Activated CD4-positive, alpha-beta T cell treated with anti-CD3 and anti-CD28 coated beads, Interleukin-2, amount 10 ng/mL, durations not matched to agents 7 days and 5 days (primary cell): ENCODE measurements around the gene FOXN4. TPM values are rescaled to one million over a fixed set of nuclear protein-coding genes. Genes with fewer than 3 reads are reported as not detected.

ENCODE experiments used
- CTCF ChIA-PET: fragments of 350-600 bp; sonication (Branson Sonifier 250); formaldehyde crosslinking; loops from one replicate; lab custom pipeline; 2021; ENCODE audit warnings: antibody characterized with exemption; lab: Charles Lee
- POLR2A ChIA-PET: fragments of 350-600 bp; sonication (Branson Sonifier 250); formaldehyde crosslinking; loops from one replicate; lab custom pipeline; 2021; ENCODE audit warnings: antibody characterized with exemption; lab: Charles Lee
- DNase-seq: peaks from one replicate; pipeline ENCODE4 v3.0.0-alpha.2; 2020
- H3K27ac Mint-ChIP-seq: one replicate; pipeline ENCODE4 v1.8.0; 2021; ENCODE audit warnings: mild to moderate bottlenecking, moderate library complexity, mixed read lengths
- H3K27me3 Mint-ChIP-seq: one replicate; pipeline ENCODE4 v1.8.0; 2021; ENCODE audit warnings: mixed read lengths
- H3K36me3 Mint-ChIP-seq: one replicate; pipeline ENCODE4 v1.8.0; 2021; ENCODE audit warnings: low read depth, mixed read lengths
- H3K4me1 Mint-ChIP-seq: one replicate; pipeline ENCODE4 v1.8.0; 2021; ENCODE audit warnings: mixed read lengths
- H3K4me3 Mint-ChIP-seq: one replicate; pipeline ENCODE4 v1.8.0; 2021; ENCODE audit warnings: mild to moderate bottlenecking, moderate library complexity, mixed read lengths
- H3K9me3 Mint-ChIP-seq: one replicate; pipeline ENCODE4 v1.8.0; 2021; ENCODE audit warnings: mixed read lengths
- total RNA-seq, 2 experiments: library from RNA; stranded (reverse); gene quantifications; one replicate each; pipeline ENCODE4 v1.2.3, GENCODE V29; 2021

Gene FOXN4, protein sequence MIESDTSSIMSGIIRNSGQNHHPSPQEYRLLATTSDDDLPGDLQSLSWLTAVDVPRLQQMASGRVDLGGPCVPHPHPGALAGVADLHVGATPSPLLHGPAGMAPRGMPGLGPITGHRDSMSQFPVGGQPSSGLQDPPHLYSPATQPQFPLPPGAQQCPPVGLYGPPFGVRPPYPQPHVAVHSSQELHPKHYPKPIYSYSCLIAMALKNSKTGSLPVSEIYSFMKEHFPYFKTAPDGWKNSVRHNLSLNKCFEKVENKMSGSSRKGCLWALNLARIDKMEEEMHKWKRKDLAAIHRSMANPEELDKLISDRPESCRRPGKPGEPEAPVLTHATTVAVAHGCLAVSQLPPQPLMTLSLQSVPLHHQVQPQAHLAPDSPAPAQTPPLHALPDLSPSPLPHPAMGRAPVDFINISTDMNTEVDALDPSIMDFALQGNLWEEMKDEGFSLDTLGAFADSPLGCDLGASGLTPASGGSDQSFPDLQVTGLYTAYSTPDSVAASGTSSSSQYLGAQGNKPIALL
- total RNA-seq = not detected

DNA sequence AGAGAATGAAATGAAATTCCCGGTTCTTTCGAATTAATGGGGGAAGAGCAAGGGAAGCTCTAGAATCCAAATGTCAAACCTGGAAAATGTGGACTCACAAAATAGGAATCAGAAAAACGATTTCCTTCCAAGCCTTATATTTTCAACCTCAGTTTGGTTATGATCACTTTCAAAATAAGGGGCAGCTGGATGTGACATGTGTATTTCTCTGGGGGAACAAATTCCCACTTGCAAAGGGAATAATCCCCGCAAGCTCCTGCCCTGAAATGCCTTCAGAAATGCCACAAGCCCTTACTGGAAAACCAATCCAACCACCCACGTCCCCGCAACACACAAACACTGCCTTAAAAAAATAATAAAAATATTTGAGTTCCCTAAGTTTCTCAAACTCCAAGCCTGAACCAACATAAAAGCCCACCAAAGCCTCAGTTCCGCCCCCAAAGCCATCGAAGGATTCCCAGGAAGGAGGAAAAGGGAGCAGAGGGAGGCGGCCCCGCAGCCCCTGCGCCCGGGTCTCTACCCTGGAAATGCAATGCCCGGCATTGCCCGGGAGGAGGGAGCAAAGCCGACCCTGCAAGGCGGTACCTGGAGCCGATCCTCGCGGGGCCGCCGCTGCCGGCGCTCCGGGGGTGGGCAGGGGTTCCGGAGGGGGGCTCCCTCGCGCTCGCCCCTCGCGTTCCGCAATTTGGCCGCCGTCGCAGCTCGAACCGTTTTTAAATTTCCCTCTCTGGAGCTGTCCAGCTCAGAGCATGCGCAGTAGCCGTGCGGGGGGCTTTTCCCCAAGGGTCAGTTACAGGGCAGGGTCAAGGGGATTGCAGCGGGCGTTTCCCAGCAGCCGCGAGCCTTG is at the start of gene FOXN4:
Gene FOXN4, minus strand, starts transcription at position 751 of the 847 bp plus-strand sequence. CDS start 963 bp downstream, outside the sequence.
- Mint-ChIP-seq H3K27me3 (peaks cover 73% of the 10 kb centered on the region), H3K36me3 (no peaks in the 10 kb centered on the region), H3K9me3 (no peaks in the 10 kb centered on the region), H3K4me3 (peak within 1 kb of the TSS; percentile 65), H3K4me1 (peaks cover 10% of the 10 kb centered on the region), H3K27ac (no peak within 1 kb of the TSS)
- ChIA-PET CTCF (no interaction called here), POLR2A (no interaction called here)
- no peak for DNase-seq

GRCh38 chr12:109358154-109358869 is 49.2 kb upstream of the FOXN4 start:
- ChIA-PET POLR2A (no interaction called here), CTCF (no interaction called here)
- Mint-ChIP-seq H3K4me1 (peaks cover 8% of the 10 kb centered on the region), H3K9me3 (no peaks in the 10 kb centered on the region), H3K27me3 (peaks cover 19% of the 10 kb centered on the region), H3K4me3 (peak overlapping the region; percentile 19), H3K36me3 (no peaks in the 10 kb centered on the region), H3K27ac (no peak overlapping the region)
- DNase-seq = peak; percentile 9

- peaks cover 8% of the 10 kb centered on the region for H3K4me1 Mint-ChIP-seq
- peaks cover 18% of the 10 kb centered on the region for H3K27me3 Mint-ChIP-seq
These were observed 47.9 kb upstream of the FOXN4 start for GRCh38 chr12:109357032-109357431.

DNA sequence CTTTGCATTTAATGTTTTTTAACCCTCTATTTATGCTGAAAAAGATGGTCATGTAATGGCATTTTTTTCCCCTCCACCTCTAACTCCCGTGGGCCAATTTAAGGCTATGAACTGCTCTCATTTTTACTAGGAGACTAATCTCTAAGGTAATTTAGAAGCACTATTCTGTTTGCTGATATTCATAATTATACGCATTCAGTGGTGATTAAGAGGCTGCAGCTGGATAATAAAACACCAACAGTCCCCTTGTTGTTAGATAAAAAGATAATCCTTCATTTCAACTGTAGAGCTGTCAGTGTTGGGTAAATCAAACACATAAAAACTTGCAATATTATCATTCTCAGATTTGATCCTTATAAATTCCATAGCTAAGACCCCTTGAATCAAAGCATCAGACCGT is 47.5 kb upstream of the FOXN4 start:
- no peaks in the 10 kb centered on the region for H3K9me3 Mint-ChIP-seq
- H3K27me3 Mint-ChIP-seq = peaks cover 18% of the 10 kb centered on the region
- no peak for DNase-seq
- no peak overlapping the region for H3K27ac Mint-ChIP-seq
- H3K36me3 Mint-ChIP-seq = no peaks in the 10 kb centered on the region
- H3K4me1 Mint-ChIP-seq = peaks cover 8% of the 10 kb centered on the region
- no peak overlapping the region for H3K4me3 Mint-ChIP-seq
- ChIA-PET CTCF (no interaction called here), POLR2A (no interaction called here)

More at GRCh38 chr12:109357032-109357431, 47.9 kb upstream of the FOXN4 start:
- ChIA-PET POLR2A (no interaction called here), CTCF (no interaction called here)
- Mint-ChIP-seq H3K36me3 (no peaks in the 10 kb centered on the region), H3K4me3 (no peak overlapping the region), H3K9me3 (no peaks in the 10 kb centered on the region), H3K27ac (no peak overlapping the region)
- no peak for DNase-seq

DNA sequence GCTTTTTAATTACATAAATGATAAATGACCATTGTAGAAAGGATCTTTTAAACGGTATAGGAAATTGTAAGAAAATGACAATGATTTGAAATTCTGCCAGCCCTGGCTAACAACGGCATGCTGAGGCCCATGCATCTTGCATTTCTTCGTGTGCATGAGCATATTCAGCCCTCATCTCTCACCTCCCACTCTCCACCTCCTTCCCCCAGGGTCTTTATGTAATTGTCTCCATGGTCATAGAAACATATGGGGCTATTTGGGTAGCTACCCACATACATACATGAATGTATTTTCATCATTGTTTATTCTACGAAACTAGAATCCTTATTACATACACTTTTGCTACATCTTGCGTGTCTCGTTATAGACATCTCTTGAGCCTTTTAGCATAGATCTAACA is 43.1 kb upstream of the FOXN4 start:
- Mint-ChIP-seq H3K27me3 (peaks cover 15% of the 10 kb centered on the region), H3K9me3 (no peaks in the 10 kb centered on the region), H3K27ac (no peak overlapping the region), H3K4me3 (no peak overlapping the region), H3K4me1 (no peaks in the 10 kb centered on the region), H3K36me3 (no peaks in the 10 kb centered on the region)
- ChIA-PET CTCF (no interaction called here), POLR2A (no interaction called here)
- DNase-seq = no peak

- no peak within 1 kb of the TSS for H3K4me3 Mint-ChIP-seq
- ChIA-PET POLR2A (no interaction called here), CTCF (interaction anchor here (0.6 kb wide), 1 partner anchor 313 kb away, joined by 3 read pairs; no protein-coding TSS in a partner anchor)
- no peaks in the 10 kb centered on the region for H3K4me1 Mint-ChIP-seq
- peaks cover 23% of the 10 kb centered on the region for H3K27me3 Mint-ChIP-seq
- H3K27ac Mint-ChIP-seq = no peak within 1 kb of the TSS
- no peak for DNase-seq
- no peaks in the 10 kb centered on the region for H3K9me3 Mint-ChIP-seq
- no peaks in the 10 kb centered on the region for H3K36me3 Mint-ChIP-seq
These were observed 38.5 kb upstream of the FOXN4 start, which contains the start of gene MYO1H for GRCh38 chr12:109347589-109347988. Gene MYO1H (plus strand): TSS chr12:109347900. CDS start chr12:109347961, 61 bp downstream.

DNA sequence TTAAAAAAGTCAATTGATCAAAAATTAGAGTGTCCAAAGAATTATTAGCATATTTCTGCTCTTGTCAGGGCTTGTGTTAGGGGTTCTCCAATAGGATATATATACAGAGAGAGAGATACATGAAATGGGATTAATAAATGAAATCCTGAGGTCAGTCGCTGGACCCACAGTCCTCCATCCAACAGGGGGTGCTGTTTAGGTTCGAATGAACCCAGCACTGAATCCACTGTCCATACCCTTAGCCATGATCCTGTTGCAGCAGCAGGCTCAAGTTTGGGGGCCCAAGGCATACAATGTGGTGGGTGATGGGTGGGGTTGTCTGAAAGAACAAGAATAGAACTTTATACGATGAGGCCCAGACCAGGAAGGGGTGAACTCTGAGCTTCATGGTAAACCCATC is 37.8 kb upstream of the FOXN4 start:
- H3K36me3 Mint-ChIP-seq = no peaks in the 10 kb centered on the region
- no peak for DNase-seq
- no peaks in the 10 kb centered on the region for H3K9me3 Mint-ChIP-seq
- H3K27me3 Mint-ChIP-seq = peaks cover 18% of the 10 kb centered on the region
- H3K27ac Mint-ChIP-seq = no peak overlapping the region
- CTCF ChIA-PET = interaction anchor here (0.6 kb wide), 1 partner anchor 314 kb away, joined by 3 read pairs; no protein-coding TSS in a partner anchor
- POLR2A ChIA-PET = no interaction called here
- H3K4me3 Mint-ChIP-seq = no peak overlapping the region
- no peaks in the 10 kb centered on the region for H3K4me1 Mint-ChIP-seq

DNA sequence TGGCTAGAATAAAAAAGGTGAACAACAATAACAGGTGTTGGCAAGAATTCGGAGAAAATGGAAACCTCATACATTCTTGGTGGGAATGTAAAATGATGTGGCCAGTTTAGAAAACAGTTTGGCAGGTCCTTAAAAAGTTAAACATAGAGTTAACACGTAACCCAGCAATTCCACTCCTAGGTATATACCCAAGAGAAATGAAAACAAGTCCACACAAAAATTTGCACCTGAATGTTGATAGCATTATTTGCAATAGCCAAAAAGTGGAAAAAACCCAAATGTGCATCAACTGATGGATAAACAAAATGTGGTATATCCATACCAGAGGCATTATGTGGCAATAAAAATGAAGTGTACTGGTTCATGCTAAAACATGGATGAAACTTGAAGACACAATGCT is 36.3 kb upstream of the FOXN4 start:
- H3K4me1 Mint-ChIP-seq = no peaks in the 10 kb centered on the region
- H3K27ac Mint-ChIP-seq = no peak overlapping the region
- H3K27me3 Mint-ChIP-seq = peaks cover 22% of the 10 kb centered on the region
- H3K4me3 Mint-ChIP-seq = no peak overlapping the region
- ChIA-PET CTCF (no interaction called here), POLR2A (no interaction called here)
- no peaks in the 10 kb centered on the region for H3K9me3 Mint-ChIP-seq
- no peak for DNase-seq
- no peaks in the 10 kb centered on the region for H3K36me3 Mint-ChIP-seq

DNA sequence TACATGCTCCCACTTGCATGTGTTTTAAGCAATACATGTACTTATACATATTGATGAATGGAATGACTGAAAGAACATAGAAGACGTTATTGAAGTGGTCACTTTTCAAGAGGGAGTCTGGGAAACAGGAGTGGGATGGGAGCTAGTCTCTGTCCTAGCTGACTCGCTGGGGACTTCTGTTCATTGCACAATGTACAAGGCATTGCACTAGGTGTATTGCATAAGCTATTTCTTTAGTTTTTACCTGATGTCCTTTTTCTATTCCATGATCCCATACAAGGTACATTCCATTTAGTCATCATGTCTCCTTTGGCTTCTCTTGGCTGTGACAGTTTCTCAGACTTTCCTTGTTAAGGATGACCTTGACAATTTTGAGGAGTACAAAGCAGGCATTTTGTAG is 34.6 kb upstream of the FOXN4 start:
- Mint-ChIP-seq H3K27me3 (peaks cover 22% of the 10 kb centered on the region), H3K9me3 (no peaks in the 10 kb centered on the region), H3K4me1 (no peaks in the 10 kb centered on the region), H3K4me3 (no peak overlapping the region), H3K27ac (no peak overlapping the region), H3K36me3 (no peaks in the 10 kb centered on the region)
- POLR2A ChIA-PET = interaction anchor here (0.6 kb wide), 1 partner anchor 22 kb away, joined by 4 read pairs; no protein-coding TSS in a partner anchor
- no peak for DNase-seq
- CTCF ChIA-PET = no interaction called here

DNA sequence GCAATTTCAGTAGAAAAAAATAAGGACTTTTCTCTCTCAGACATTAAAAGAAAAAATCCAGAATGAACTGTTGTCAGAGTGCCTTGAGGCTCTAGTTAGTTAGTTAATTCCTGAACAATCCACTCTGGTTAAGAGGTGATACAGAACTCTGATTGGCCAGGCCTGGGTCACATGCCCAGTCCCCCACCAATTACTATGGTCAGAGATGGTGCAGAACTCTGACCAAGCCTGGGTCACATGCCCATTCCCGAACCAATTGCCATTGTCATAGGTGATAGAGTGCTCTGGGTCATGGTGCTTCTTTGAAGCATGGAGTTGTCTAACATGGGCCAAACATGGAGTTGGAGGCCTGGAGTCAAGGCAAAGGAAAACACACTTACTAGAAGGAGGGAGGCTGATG is 27.5 kb upstream of the FOXN4 start:
- Mint-ChIP-seq H3K9me3 (peaks cover 2% of the 10 kb centered on the region), H3K36me3 (no peaks in the 10 kb centered on the region), H3K27ac (no peak overlapping the region), H3K4me1 (no peaks in the 10 kb centered on the region), H3K4me3 (no peak overlapping the region), H3K27me3 (peaks cover 12% of the 10 kb centered on the region)
- no peak for DNase-seq
- ChIA-PET CTCF (no interaction called here), POLR2A (no interaction called here)

DNA sequence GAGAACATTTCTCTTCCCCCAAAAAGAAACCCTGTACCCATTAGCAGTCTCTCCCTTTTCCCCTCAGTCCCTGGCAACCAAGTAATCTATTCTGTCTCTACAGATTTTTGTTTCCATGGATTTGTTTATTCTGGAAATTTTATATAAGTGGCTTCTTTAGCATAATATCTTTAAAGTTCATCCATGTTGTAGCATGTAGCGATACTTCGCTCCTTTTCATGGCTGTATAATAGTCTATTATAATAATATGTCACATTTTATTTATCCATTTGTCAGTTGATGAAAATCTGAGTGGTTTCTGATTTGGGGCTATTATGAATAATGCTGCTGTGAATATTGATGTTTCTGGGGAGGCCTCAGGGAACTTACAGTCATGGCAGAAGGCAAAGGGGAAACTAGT is 25.8 kb upstream of the FOXN4 start:
- Mint-ChIP-seq H3K36me3 (no peaks in the 10 kb centered on the region), H3K4me3 (no peak overlapping the region), H3K27me3 (peaks cover 12% of the 10 kb centered on the region), H3K9me3 (peaks cover 2% of the 10 kb centered on the region), H3K4me1 (no peaks in the 10 kb centered on the region), H3K27ac (no peak overlapping the region)
- DNase-seq = no peak
- ChIA-PET CTCF (no interaction called here), POLR2A (no interaction called here)

GRCh38 chr12:109331301-109331952 is 22.3 kb upstream of the FOXN4 start:
- CTCF ChIA-PET = no interaction called here

More at GRCh38 chr12:109331301-109331952, 22.3 kb upstream of the FOXN4 start:
- POLR2A ChIA-PET = no interaction called here
- H3K4me3 Mint-ChIP-seq = no peak overlapping the region
- no peak for DNase-seq
- H3K4me1 Mint-ChIP-seq = no peaks in the 10 kb centered on the region
- H3K36me3 Mint-ChIP-seq = no peaks in the 10 kb centered on the region
- H3K9me3 Mint-ChIP-seq = no peaks in the 10 kb centered on the region
- H3K27me3 Mint-ChIP-seq = peaks cover 17% of the 10 kb centered on the region
- H3K27ac Mint-ChIP-seq = no peak overlapping the region
